Endometrial microvascular endothelial cells (primary cell): Measurements from ENCODE around the gene MAN1A1. TPM values are rescaled to one million over a fixed set of nuclear protein-coding genes. Genes with fewer than 3 reads are reported as not detected.
"Not testable (repeated sequence)": the region's sequence is repeated elsewhere in the genome, so short reads cannot be mapped to it uniquely, and the experiment has no call there.

Experiments used
- in situ Hi-C: cut with HindIII; loops from 2 replicates; pipeline ENCODE4 v1.10.0; 2017; ENCODE audit warnings: low sequenced_read_pairs, low pct_unique_long_range_greater_than_20kb; ENCODE audit errors: inconsistent ontology term
- total RNA-seq: library from RNA; depleted of rRNA; stranded (reverse); fragments of >200 nt; gene quantifications from one replicate; pipeline ENCODE4 v1.2.3, GENCODE V29; 2015; ENCODE audit errors: inconsistent ontology term

MAN1A1 gene
- total RNA-seq, 1 donor from 2014 or later = 13.5 TPM

DNA sequence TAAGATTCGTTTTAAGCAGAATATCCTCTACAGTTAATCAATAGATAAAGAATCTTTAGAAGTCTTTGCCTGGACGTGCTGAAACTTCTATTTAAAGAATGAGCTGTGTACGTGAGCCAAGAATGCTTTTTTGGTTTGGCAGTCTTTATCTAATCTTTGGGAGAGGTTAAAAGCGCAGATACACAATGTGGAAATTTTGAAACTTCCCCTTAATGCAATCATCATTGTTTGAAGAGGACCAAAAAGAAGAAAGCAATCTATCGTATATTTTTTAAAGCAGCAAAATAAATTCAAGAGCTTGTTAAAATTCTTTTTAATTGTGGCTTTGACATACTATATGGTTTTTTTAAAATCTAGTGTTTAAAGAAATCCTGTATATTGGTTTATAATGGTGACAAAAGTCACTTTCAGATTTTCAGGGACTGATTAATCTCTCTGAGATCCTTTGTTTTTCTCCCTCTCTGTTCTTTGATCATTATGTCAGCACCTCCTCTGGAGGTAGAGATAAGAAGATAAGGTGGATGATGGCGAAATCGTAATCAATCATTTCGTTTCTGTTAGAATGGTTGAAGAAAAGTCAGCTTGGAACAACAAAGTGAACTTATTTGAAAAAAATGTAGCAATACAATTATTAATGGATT, 179.0 kb downstream of the MAN1A1 start:
- in situ Hi-C loops = no loop called here

DNA sequence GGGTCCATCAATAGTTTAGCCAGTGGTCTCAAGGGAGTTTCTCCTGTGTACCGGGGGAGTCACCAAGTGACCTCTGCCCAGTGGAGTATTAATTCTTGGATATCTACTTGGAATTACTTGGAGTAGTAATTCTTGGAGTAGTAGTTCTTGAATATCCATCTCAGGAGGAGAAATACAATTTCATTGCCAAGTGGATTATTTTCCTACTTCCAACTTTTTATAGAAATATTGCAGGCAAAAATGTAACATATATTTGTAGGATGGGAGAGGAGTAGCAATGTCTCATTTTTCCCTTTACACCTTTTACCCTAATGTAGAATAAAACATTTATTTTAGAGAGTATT, 179.5 kb downstream of the MAN1A1 start:
- in situ Hi-C loops = no loop called here

DNA sequence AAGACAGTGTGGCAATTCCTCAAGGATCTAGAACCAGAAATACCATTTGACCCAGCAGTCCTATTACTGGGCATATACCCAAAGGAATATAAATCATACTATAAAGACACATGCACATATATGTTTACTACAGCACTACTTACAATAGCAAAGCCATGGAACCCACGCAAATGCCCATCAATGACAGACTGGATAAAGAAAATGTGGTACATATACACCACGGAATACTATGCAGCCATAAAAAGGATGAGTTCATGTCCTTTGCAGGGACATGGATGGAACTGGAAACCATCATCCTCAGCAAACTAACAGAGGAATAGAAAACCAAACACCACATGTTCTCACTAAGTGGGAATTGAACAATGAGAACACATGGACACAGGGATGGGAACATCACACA, 180.2 kb downstream of the MAN1A1 start:
- in situ Hi-C loops = not testable (repeated sequence)

- in situ Hi-C loops = no loop called here
Measured at GRCh38 chr6:119166024-119166784, 183.4 kb downstream of the MAN1A1 start.

DNA sequence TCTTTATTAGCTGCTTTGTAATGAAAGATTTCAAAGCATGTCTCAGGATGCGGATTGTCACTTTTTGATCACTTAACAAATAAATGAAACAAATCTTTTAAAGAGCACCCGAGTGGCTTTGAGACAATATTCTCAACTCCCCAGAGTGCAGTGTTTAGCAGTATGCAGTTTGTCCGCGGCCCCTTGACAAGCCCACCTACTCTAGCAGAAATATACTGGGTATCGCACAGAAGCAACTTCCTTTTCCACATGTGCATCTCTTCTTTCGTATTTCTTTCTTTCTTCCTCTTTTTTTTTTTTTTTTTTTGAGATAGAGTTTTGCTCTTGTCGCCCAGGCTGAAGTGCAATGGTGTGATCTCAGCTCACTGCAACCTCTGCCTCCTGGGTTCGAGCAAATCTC, 186.6 kb downstream of the MAN1A1 start:
- in situ Hi-C loops = no loop called here

- in situ Hi-C loops = no loop called here
Measured at GRCh38 chr6:119162134-119162775, 187.3 kb downstream of the MAN1A1 start.

DNA sequence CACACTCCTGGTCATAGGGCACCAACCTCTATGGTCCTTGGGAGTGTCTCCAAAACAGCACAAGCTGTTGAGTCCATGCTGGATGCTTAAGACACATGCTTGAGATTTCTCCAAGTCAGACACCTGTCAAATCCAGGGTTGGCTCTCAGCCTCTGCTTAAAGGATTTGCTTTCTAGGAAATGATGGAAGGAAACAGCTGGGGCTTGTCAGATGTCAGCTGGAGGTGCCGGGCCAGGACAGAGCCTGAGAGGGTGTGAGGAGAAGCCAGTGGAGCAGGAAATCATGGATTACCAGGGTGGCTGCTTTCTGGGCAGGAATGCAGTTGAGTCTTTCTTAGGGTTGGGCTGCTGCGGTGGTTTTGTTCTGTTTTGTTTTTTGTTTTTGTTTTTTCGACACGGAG, 188.1 kb downstream of the MAN1A1 start:
- in situ Hi-C loops = no loop called here

GRCh38 chr6:119160911-119161310, 188.7 kb downstream of the MAN1A1 start:
- in situ Hi-C loops = no loop called here

GRCh38 chr6:119158057-119158848, 191.3 kb downstream of the MAN1A1 start:
- in situ Hi-C loops = no loop called here

- in situ Hi-C loops = no loop called here
Measured at GRCh38 chr6:119157506-119157815, 192.1 kb downstream of the MAN1A1 start.

DNA sequence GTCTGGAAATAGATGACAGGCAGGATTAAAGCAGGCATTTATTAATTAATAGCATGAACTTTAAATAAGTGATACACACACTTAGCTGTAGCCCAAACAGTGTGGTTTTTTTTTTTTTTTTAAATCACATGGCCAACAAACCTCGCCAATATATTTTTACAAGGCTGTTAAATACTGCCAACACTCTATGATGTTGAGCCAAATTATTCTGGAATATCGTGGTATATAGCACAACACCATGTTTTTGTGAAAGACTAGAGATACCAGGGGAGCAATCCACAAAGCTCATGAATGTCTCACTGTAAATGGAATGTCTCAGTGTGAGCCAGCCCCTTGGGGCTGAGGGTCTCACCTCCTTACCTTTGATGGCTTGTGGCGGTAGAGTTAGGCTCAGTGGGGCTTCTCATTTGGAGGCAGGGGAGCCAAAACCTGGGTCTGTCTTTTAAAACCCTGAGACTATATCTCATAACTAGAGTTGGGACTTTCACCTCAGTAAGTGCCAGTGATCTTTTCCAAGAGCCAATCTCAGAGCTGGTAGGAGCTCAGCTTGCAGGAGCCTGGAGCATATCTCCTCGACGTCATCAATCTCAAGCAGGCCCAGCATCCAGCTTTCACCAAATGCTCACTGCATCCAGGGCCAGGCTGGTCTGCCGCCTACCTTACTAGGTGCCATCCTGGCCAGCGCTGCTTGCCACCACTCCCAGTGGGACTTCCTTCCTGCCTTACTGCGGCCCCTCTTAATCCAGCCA, 192.6 kb downstream of the MAN1A1 start:
- in situ Hi-C loops = no loop called here

DNA sequence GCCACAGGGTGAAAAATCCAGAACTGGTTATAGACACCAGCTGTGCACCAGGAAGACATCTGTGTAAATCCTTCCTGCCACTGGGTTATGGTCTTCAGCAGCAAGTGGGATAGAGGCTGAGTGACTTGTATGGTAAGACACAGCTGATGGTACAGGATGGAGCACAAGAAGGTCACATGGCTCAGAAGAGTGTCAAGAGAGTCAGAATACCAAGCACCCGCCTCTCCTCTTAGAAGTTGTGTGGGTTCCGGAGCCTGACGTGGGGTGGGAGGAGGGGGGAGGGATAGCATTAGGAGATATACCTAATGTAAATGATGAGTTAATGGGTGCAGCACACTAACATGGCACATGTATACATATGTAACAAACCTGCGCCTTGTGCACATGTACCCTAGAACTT, 193.5 kb downstream of the MAN1A1 start:
- in situ Hi-C loops = not testable (repeated sequence)

- in situ Hi-C loops = no loop called here
Measured at GRCh38 chr6:119152187-119152586, 197.4 kb downstream of the MAN1A1 start.

DNA sequence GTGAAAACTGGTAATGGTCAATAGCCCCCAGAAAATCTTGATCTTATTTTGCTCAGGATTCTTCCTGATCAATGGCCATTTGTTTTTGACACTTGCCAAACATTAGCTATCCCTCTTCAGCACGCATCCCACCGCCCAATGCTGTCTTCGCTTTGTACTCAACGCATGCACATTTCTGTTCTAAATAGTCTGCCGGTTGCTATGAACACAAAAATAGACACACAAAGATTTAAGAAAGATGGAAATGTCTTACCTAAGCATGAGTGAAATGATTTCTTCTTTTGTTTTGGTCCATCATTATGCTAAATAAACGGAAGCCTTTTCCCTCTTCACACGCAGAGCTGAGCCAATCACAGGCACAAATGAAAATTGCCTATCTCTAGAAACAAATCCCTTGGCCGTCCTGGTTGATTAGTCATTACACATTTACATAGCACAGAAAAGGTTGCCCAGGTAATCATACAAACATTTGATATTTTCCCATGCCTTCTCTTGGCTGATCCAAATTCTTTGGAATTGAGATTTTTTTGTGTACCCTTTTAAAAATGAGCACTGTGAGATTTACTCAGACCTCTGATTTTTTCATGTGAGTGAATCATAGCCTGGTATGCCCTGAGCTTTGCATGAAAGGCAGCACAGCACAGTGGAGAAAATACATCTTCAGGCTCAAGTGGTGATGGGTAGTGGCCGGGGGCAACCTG, 200.6 kb downstream of the MAN1A1 start:
- in situ Hi-C loops = no loop called here

- in situ Hi-C loops = no loop called here
Measured at GRCh38 chr6:119148098-119148824, 201.3 kb downstream of the MAN1A1 start.

GRCh38 chr6:119147101-119148053, 202.2 kb downstream of the MAN1A1 start:
- in situ Hi-C loops = no loop called here

GRCh38 chr6:119145111-119145510, 204.4 kb downstream of the MAN1A1 start:
- in situ Hi-C loops = no loop called here
